Effector memory CD8-positive, alpha-beta T cell (primary cell): ENCODE data around the gene PIP4K2B.
"Not testable (repeated sequence)": the region's sequence is repeated elsewhere in the genome, so short reads cannot be mapped to it uniquely, and the experiment has no call there.

Source experiments
- ATAC-seq: fragments of 150-1000 bp; cut with Tn5 transposase; replicated peaks from 2 replicates; pipeline ENCODE4 v1.10.0; 2021; ENCODE audit warnings: mild to moderate bottlenecking, moderate library complexity
- DNase-seq, 3 experiments: peaks; one replicate each; pipeline ENCODE4 v3.0.0; 2021
- H3K27ac Mint-ChIP-seq, 2 donors: one replicate each; pipeline ENCODE4 v1.8.0; 2022; ENCODE audit warnings: mild to moderate bottlenecking in 2 of 2, mixed read lengths in 2 of 2, moderate library complexity in 2 of 2
- H3K27me3 Mint-ChIP-seq, 2 donors: one replicate each; pipeline ENCODE4 v1.8.0; 2022; ENCODE audit warnings: mixed read lengths in 2 of 2
- H3K36me3 Mint-ChIP-seq: one replicate; pipeline ENCODE4 v1.8.0; 2022; ENCODE audit warnings: mild to moderate bottlenecking, moderate library complexity, mixed read lengths; ENCODE audit not compliant: insufficient read depth
- H3K4me1 Mint-ChIP-seq, 2 donors: one replicate each; pipeline ENCODE4 v1.8.0; 2022; ENCODE audit warnings: low read depth in 2 of 2, mixed read lengths in 2 of 2
- H3K4me3 Mint-ChIP-seq, 2 donors: one replicate each; pipeline ENCODE4 v1.8.0; 2022; ENCODE audit warnings: mild to moderate bottlenecking in 2 of 2, mixed read lengths in 2 of 2, moderate library complexity in 2 of 2
- H3K9me3 Mint-ChIP-seq, 2 donors: one replicate each; pipeline ENCODE4 v1.8.0; 2022; ENCODE audit warnings: mixed read lengths in 2 of 2

The PIP4K2B gene

GRCh38 chr17:38727736-38728135, 71.6 kb downstream of the PIP4K2B start:
- Mint-ChIP-seq H3K27ac (peak overlapping the region; percentile 94 to 99), H3K27me3 (no peaks in the 10 kb centered on the region), H3K9me3 (no peaks in the 10 kb centered on the region), H3K4me3 (peak overlapping the region; percentile 82 to 88), H3K36me3 (peaks cover 45% of the 10 kb centered on the region), H3K4me1 (peaks cover 68 to 73% of the 10 kb centered on the region in 2 donors)
- ATAC-seq (peak; percentile 53), DNase-seq (peak; percentile 57 to 62 (median 57))

DNA sequence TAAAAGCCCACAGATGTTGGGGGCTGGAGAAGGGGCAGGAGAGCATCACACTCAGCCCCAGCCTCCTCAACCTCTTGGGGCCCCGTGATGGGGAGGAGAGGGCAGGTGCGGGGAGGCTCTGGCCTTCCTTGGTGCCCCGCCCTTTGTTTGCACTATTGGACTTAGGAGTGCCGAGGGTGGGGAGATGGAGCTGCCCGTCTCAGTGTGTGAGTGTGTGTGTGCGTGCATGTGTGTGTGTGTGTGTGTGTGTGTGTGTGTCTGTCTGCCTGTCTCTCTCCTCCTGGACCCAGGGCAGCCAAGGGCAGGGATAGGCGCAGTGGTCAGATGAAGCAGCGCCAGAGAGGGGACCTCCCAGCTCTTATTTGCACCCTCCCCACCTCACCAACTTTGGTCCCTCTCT, 73.2 kb downstream of the PIP4K2B start:
- peaks cover 52% of the 10 kb centered on the region for H3K36me3 Mint-ChIP-seq
- H3K9me3 Mint-ChIP-seq, result not testable (repeated sequence)

GRCh38 chr17:38725066-38725465, 74.3 kb downstream of the PIP4K2B start:
- Mint-ChIP-seq H3K4me3 (peak overlapping the region; percentile 52 to 70), H3K4me1 (peaks cover 58 to 60% of the 10 kb centered on the region in 2 donors), H3K27ac (peak overlapping the region; percentile 83 to 94), H3K9me3 (no peaks in the 10 kb centered on the region), H3K27me3 (no peaks in the 10 kb centered on the region), H3K36me3 (peaks cover 57% of the 10 kb centered on the region)
- DNase-seq, result no peak
- ATAC-seq, result no peak

More for the DNA sequence above, 73.2 kb downstream of the PIP4K2B start:
- H3K27ac Mint-ChIP-seq, result peak overlapping the region; percentile 83 to 94
- not testable (repeated sequence) for DNase-seq, ATAC-seq, H3K27me3 Mint-ChIP-seq
- peaks cover 59 to 62% of the 10 kb centered on the region in 2 donors for H3K4me1 Mint-ChIP-seq
- peak overlapping the region; percentile 33 to 70 for H3K4me3 Mint-ChIP-seq

DNA sequence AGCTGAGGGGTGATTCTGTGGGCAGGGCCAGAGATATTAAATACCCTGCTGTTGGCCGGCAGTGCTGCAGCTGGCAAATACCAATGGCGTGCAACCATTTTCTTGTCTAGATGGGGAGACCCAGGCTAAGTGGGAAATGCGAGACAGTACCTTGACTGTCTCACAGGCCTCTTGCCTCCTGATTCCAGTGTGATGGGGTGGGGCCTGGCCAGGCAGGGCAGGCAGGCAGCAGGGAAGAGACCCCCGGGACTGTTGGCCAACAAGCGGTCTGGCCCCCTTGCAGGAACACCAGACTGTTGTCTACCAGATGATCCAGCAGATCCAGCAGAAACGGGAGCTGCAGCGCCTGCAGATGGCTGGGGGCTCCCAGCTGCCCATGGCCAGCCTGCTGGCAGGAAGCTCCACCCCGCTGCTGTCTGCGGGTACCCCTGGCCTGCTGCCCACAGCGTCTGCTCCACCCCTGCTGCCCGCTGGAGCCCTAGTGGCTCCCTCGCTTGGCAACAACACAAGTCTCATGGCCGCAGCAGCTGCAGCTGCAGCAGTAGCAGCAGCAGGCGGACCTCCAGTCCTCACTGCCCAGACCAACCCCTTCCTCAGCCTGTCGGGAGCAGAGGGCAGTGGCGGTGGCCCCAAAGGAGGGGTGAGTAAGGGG, 74.9 kb downstream of the PIP4K2B start:
- Mint-ChIP-seq H3K9me3 (no peaks in the 10 kb centered on the region), H3K4me3 (peak overlapping the region; percentile 52 to 70), H3K36me3 (peaks cover 60% of the 10 kb centered on the region), H3K4me1 (peaks cover 56 to 59% of the 10 kb centered on the region in 2 donors), H3K27me3 (no peaks in the 10 kb centered on the region), H3K27ac (peak overlapping the region; percentile 44 to 83)
- DNase-seq, result no peak
- peak; percentile 11 for ATAC-seq

DNA sequence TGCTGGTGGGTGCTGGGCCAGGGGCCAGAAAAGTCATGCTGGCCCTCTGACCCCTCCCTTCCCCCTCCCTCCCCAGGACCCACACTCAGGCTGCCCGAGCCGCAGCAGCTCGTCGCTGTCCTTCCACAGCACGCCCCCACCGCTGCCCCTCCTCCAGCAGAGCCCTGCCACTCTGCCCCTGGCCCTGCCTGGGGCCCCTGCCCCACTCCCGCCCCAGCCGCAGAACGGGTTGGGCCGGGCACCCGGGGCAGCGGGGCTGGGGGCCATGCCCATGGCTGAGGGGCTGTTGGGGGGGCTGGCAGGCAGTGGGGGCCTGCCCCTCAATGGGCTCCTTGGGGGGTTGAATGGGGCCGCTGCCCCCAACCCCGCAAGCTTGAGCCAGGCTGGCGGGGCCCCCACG, 77.6 kb downstream of the PIP4K2B start:
- Mint-ChIP-seq H3K36me3 (peaks cover 58% of the 10 kb centered on the region), H3K27me3 (no peaks in the 10 kb centered on the region), H3K4me1 (peaks cover 45% of the 10 kb centered on the region in 2 donors), H3K27ac (no peak overlapping the region), H3K9me3 (no peaks in the 10 kb centered on the region), H3K4me3 (no peak overlapping the region)
- DNase-seq, result no peak
- no peak for ATAC-seq

- Mint-ChIP-seq H3K27ac (peak overlapping the region in 1 of 2 donors; percentile 62), H3K27me3 (no peaks in the 10 kb centered on the region), H3K36me3 (peaks cover 56% of the 10 kb centered on the region), H3K9me3 (no peaks in the 10 kb centered on the region), H3K4me3 (no peak overlapping the region), H3K4me1 (peaks cover 39 to 45% of the 10 kb centered on the region in 2 donors)
- DNase-seq (no peak), ATAC-seq (no peak)
These were observed 78.4 kb downstream of the PIP4K2B start for GRCh38 chr17:38720941-38721340.

DNA sequence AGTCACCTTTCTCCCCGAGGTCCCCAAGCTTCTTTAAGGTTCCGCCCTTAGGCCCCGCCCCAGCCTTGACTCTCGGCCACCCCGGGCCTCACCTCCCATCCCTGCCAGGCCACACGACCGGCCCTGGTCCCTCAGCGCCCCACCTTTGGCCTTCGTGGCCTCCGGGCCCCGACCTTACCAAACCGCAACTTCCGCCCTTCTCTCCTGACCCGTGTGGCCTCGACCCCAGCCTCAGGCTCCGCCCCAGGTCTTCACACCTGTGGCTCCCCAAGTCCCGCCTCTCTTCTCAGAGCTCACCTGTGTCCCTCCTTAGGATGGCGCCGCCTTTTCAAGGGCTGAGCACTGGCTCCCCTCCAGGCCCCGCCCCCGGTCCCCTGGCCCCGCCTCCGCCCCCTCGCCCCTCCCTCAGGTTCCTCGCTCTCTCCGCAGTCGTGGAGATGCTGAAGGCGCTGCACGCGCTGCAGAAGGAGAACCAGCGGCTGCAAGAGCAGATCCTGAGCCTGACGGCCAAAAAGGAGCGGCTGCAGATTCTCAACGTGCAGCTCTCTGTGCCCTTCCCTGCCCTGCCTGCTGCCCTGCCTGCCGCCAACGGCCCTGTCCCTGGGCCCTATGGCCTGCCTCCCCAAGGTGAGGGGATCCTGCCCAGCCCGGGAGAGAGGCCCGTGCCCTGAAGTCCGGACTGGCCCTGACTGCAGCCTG, 79.3 kb downstream of the PIP4K2B start:
- Mint-ChIP-seq H3K9me3 (no peaks in the 10 kb centered on the region), H3K27ac (no peak overlapping the region), H3K36me3 (peaks cover 51% of the 10 kb centered on the region), H3K27me3 (no peaks in the 10 kb centered on the region), H3K4me1 (peaks cover 34 to 48% of the 10 kb centered on the region in 2 donors), H3K4me3 (no peak overlapping the region)
- DNase-seq (no peak), ATAC-seq (no peak)

GRCh38 chr17:38719289-38719942, 79.9 kb downstream of the PIP4K2B start:
- DNase-seq, result no peak
- peaks cover 51% of the 10 kb centered on the region for H3K36me3 Mint-ChIP-seq
- H3K27ac Mint-ChIP-seq, result peak overlapping the region; percentile 71 to 88
- H3K27me3 Mint-ChIP-seq, result no peaks in the 10 kb centered on the region
- H3K9me3 Mint-ChIP-seq, result no peaks in the 10 kb centered on the region
- peaks cover 28 to 44% of the 10 kb centered on the region in 2 donors for H3K4me1 Mint-ChIP-seq
- no peak overlapping the region for H3K4me3 Mint-ChIP-seq
- ATAC-seq, result no peak

DNA sequence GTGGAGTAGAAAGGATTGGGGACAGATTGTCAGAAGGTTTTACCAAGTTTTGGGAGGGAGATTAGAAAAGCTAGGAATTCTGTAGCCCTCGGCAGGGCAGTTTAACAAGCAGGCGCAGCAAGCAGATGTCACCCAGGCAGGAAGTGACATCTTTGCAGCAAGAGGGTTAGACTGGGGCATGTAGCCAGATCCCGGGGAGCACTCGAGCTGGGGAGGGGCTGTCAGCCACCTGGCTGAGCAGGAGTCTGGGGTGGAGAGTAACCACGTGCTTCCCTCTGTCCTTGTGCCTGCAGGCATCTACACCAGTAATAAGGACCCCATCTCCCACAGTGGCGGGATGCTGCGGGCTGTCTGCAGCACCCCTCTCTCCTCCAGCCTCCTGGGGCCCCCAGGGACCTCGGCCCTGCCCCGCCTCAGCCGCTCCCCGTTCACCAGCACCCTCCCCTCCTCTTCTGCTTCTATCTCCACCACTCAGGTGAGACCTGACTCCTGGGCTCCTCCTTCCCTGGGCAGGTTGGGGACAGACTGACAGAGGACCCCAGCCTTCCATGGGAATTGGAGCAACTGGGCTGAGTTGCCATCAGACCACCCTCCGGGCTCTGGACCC, 82.1 kb downstream of the PIP4K2B start:
- Mint-ChIP-seq H3K4me1 (peaks cover 15 to 29% of the 10 kb centered on the region in 2 donors), H3K27ac (peak overlapping the region; percentile 49 to 88), H3K9me3 (no peaks in the 10 kb centered on the region), H3K36me3 (peaks cover 55% of the 10 kb centered on the region), H3K27me3 (no peaks in the 10 kb centered on the region), H3K4me3 (no peak overlapping the region)
- DNase-seq, result no peak
- ATAC-seq, result no peak

DNA sequence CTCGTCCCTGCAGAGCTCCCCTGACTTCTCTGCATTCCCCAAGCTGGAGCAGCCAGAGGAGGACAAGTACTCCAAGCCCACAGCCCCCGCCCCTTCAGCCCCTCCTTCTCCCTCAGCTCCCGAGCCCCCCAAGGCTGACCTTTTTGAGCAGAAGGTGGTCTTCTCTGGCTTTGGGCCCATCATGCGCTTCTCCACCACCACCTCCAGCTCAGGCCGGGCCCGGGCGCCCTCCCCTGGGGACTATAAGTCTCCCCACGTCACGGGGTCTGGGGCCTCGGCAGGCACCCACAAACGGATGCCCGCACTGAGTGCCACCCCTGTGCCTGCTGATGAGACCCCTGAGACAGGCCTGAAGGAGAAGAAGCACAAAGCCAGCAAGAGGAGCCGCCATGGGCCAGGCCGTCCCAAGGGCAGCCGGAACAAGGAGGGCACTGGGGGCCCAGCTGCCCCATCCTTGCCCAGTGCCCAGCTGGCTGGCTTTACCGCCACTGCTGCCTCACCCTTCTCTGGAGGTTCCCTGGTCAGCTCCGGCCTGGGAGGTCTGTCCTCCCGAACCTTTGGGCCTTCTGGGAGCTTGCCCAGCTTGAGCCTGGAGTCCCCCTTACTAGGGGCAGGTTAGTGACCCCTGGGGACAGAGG, 82.9 kb downstream of the PIP4K2B start:
- Mint-ChIP-seq H3K36me3 (peaks cover 60% of the 10 kb centered on the region), H3K9me3 (no peaks in the 10 kb centered on the region), H3K4me1 (peaks cover 15 to 29% of the 10 kb centered on the region in 2 donors), H3K27ac (peak overlapping the region; percentile 49 to 88), H3K4me3 (no peak overlapping the region), H3K27me3 (no peaks in the 10 kb centered on the region)
- DNase-seq (no peak), ATAC-seq (no peak)
